PFSK-1 (cell line): ENCODE measurements around the gene CD14.

ENCODE experiments used
- FOXP2 ChIP-seq: optimal IDR thresholded peaks from 2 replicates; pipeline ENCODE3; 2011; ENCODE audit warnings: borderline replicate concordance, control low read depth, inconsistent platforms; ENCODE audit not compliant: insufficient read depth; ENCODE audit errors: extremely low read length, extremely low read depth
- POLR2AphosphoS5 ChIP-seq: IDR thresholded peaks from 2 replicates; pipeline ENCODE4 v1.6.1; 2012; ENCODE audit warnings: low read depth, mild to moderate bottlenecking, control low read depth, low read length, moderate library complexity
- REST ChIP-seq, 2 experiments: IDR thresholded peaks; 2 replicates each; pipeline versions ENCODE4 v1.6.1 to v1.8.0; 2011 to 2012; ENCODE audit warnings: low read depth in 2 of 2, low read length in 2 of 2, control low read depth in 1 of 2, inconsistent platforms in 1 of 2, mild to moderate bottlenecking in 1 of 2, moderate library complexity in 1 of 2; ENCODE audit not compliant: insufficient read depth in 1 of 2
- SIN3A ChIP-seq: IDR thresholded peaks from 2 replicates; pipeline ENCODE4 v1.6.1; 2012; ENCODE audit warnings: mild to moderate bottlenecking, low read length, moderate library complexity, borderline replicate concordance; ENCODE audit not compliant: insufficient read depth
- TAF1 ChIP-seq: IDR thresholded peaks from 2 replicates; pipeline ENCODE4 v1.6.1; 2012; ENCODE audit warnings: low read length, control low read depth, borderline replicate concordance; ENCODE audit not compliant: insufficient read depth

The CD14 gene

GRCh38 chr5:140664030-140664358 is 31.0 kb upstream of the CD14 start:
- TF ChIP-seq TAF1 (no peak), FOXP2 (no peak), SIN3A (no peak), REST (IDR thresholded peaks at IDR 0.05; ENCODE audit: insufficient read depth in 1 of 2, low read depth in 2 of 2, low read length in 2 of 2) (no peak), POLR2AphosphoS5 (no peak)

GRCh38 chr5:140658870-140659269 is 25.9 kb upstream of the CD14 start:
- no peak for TF ChIP-seq FOXP2
- no peak for TF ChIP-seq TAF1
- no peak for TF ChIP-seq REST (IDR thresholded peaks at IDR 0.05; ENCODE audit: insufficient read depth in 1 of 2, low read depth in 2 of 2, low read length in 2 of 2)
- TF ChIP-seq SIN3A = no peak
- TF ChIP-seq POLR2AphosphoS5 = no peak

GRCh38 chr5:140647042-140647419 is 14.1 kb upstream of the CD14 start:
- no peak for TF ChIP-seq REST (IDR thresholded peaks at IDR 0.05; ENCODE audit: insufficient read depth in 1 of 2, low read depth in 2 of 2, low read length in 2 of 2)
- no peak for TF ChIP-seq POLR2AphosphoS5
- TF ChIP-seq FOXP2 = no peak

GRCh38 chr5:140642718-140643117 is 9.7 kb upstream of the CD14 start:
- TF ChIP-seq TAF1 (no peak), SIN3A (no peak), FOXP2 (no peak), REST (IDR thresholded peaks at IDR 0.05; ENCODE audit: insufficient read depth in 1 of 2, low read depth in 2 of 2, low read length in 2 of 2) (no peak), POLR2AphosphoS5 (no peak)

- TF ChIP-seq POLR2AphosphoS5 (no peak), SIN3A (no peak), TAF1 (no peak), REST (IDR thresholded peaks at IDR 0.05; ENCODE audit: insufficient read depth in 1 of 2, low read depth in 2 of 2, low read length in 2 of 2) (no peak), FOXP2 (no peak)
Observed at GRCh38 chr5:140641716-140642115, 8.7 kb upstream of the CD14 start.
